K562 (cell line): ENCODE data around the gene RPL27A. TPM values are rescaled to one million over a fixed set of nuclear protein-coding genes. Genes with fewer than 3 reads are reported as not detected.
A peak's percentile ranks its signal among the peaks of the same experiment; 100 is the strongest.

Experiments used
- ATF4 ChIP-seq: fragments of 450-650 bp; formaldehyde crosslinking; IDR thresholded peaks from 2 replicates; pipeline ENCODE4 v1.4.0; 2022; ENCODE audit warnings: mild to moderate bottlenecking, moderate library complexity
- CREM ChIP-seq: IDR thresholded peaks from 2 replicates; pipeline ENCODE4 v1.6.1; 2014; ENCODE audit warnings: antibody characterized with exemption, low read depth
- E4F1 ChIP-seq: fragments of 250-450 bp; sonication (Bioruptor Pico); IDR thresholded peaks from 2 replicates; pipeline ENCODE4 v1.5.0; 2021; ENCODE audit warnings: mild to moderate bottlenecking, borderline replicate concordance
- GMEB1 ChIP-seq: fragments of 250-450 bp; sonication (Bioruptor Pico); IDR thresholded peaks from 2 replicates; pipeline ENCODE4 v1.4.0; 2020; ENCODE audit warnings: mild to moderate bottlenecking
- HDAC3 ChIP-seq: fragments of 450-650 bp; IDR thresholded peaks from 2 replicates; pipeline ENCODE4 v1.6.1; 2018; ENCODE audit warnings: borderline replicate concordance, mild to moderate bottlenecking, moderate library complexity; ENCODE audit not compliant: partially characterized antibody
- KLF13 ChIP-seq: fragments of 450-650 bp; IDR thresholded peaks from 2 replicates; pipeline ENCODE4 v1.6.1; 2016; ENCODE audit warnings: missing genetic modification characterization, low read depth, mild to moderate bottlenecking, missing compliant biosample characterization, moderate library complexity, borderline replicate concordance
- PKNOX1 ChIP-seq: fragments of 450-650 bp; IDR thresholded peaks from 2 replicates; pipeline ENCODE4 v1.6.1; 2016
- USF2 ChIP-seq: sonication (generic); formaldehyde crosslinking; IDR thresholded peaks from 2 replicates; pipeline ENCODE4 v1.5.0; 2020; ENCODE audit warnings: missing genetic modification reagents
- ZBTB1 ChIP-seq: sonication (generic); formaldehyde crosslinking; IDR thresholded peaks from 2 replicates; pipeline ENCODE4 v1.8.1; 2023; ENCODE audit warnings: missing genetic modification reagents, low read depth, mild to moderate bottlenecking, borderline replicate concordance
- ZKSCAN1 ChIP-seq: fragments of 150-350 bp; IDR thresholded peaks from 2 replicates; pipeline ENCODE4 v1.6.1; 2016; ENCODE audit warnings: low read depth, low read length
- ZNF583 ChIP-seq: fragments of 250-450 bp; sonication (Bioruptor Pico); IDR thresholded peaks from 2 replicates; pipeline ENCODE4 v1.4.0; 2020
- ZNF609 ChIP-seq: sonication (generic); formaldehyde crosslinking; IDR thresholded peaks from 2 replicates; pipeline ENCODE4 v1.8.1; 2023; ENCODE audit warnings: missing genetic modification reagents, mild to moderate bottlenecking, borderline replicate concordance
- polyA plus RNA-seq, 8 experiments: library from polyadenylated mRNA; depleted of rRNA in 4 of 8; stranded (reverse) in 5 of 8; unstranded in 3 of 8; fragments of >200 nt; fragmentation: Nextera tagmentation in 2 of 8; fragmentation: Illumina TruSeq in 1 of 8; extraction: Ambion mirVana in 2 of 8; extraction: Trizol in 1 of 8; gene quantifications; 2 replicates each; pipeline versions ENCODE4 v1.2.1 to v1.2.3, GENCODE V29; 2011 to 2014; ENCODE audit warnings: inconsistent platforms in 1 of 8, missing spikeins in 1 of 8
- total RNA-seq, 7 experiments: library from RNA; depleted of rRNA in 6 of 7; stranded (reverse); fragments of >200 nt in 6 of 7; fragmentation: Illumina TruSeq in 2 of 7; extraction: Trizol in 2 of 7; gene quantifications; 2 replicates each; pipeline versions ENCODE4 v1.2.1 to v1.2.3, GENCODE V29; 2011 to 2021; ENCODE audit warnings: low replicate concordance in 1 of 7

Gene RPL27A
- total and polyA plus RNA-seq, 9 of the 15 experiments (the other 6 are each of a cell fraction or from before 2014, with no cell fraction given), result 790 to 4,241 (median 2,267) TPM

GRCh38 chr11:8688414-8689362, 6.1 kb downstream of the RPL27A start (continued):
- TF ChIP-seq ZNF609, result 0 out of 2 replicates have a peak, but pooled peaks have one; percentile 73
- peak; percentile 60; the same call in 1 of the 2 replicates for TF ChIP-seq ATF4 (CRISPR knock-in tag)
- peak; percentile 84 for TF ChIP-seq CREM
- no peak for TF ChIP-seq HDAC3
- peak; percentile 86 for TF ChIP-seq PKNOX1
- TF ChIP-seq ZBTB1 (CRISPR knock-in tag), result no peak
- peak; percentile 33; the same call in 1 of the 2 replicates for TF ChIP-seq GMEB1
- TF ChIP-seq KLF13 (tag), result peak; percentile 70; the same call in 1 of the 2 replicates
- peak; percentile 34; the same call in 1 of the 2 replicates for TF ChIP-seq E4F1 (CRISPR knock-in tag)
- TF ChIP-seq ZNF583 (CRISPR knock-in tag), result 0 out of 2 replicates have a peak, but pooled peaks have one; percentile 42
- peak; percentile 76; the same call in 1 of the 2 replicates for TF ChIP-seq ZKSCAN1
- no peak for TF ChIP-seq USF2
